Stimulated activated CD4-positive, alpha-beta T cell treated with anti-CD3 and anti-CD28 coated beads, Interleukin-1b, Interleukin-23, amount 100 ng/mL, for 48 hours (primary cell): ENCODE data around the gene ATCAY.
"Not testable (repeated sequence)": the region's sequence is repeated elsewhere in the genome, so short reads cannot be mapped to it uniquely, and the experiment has no call there.

Experiments
- DNase-seq: peaks from one replicate; pipeline ENCODE4 v3.0.0-alpha.2; 2020

The ATCAY gene

DNA sequence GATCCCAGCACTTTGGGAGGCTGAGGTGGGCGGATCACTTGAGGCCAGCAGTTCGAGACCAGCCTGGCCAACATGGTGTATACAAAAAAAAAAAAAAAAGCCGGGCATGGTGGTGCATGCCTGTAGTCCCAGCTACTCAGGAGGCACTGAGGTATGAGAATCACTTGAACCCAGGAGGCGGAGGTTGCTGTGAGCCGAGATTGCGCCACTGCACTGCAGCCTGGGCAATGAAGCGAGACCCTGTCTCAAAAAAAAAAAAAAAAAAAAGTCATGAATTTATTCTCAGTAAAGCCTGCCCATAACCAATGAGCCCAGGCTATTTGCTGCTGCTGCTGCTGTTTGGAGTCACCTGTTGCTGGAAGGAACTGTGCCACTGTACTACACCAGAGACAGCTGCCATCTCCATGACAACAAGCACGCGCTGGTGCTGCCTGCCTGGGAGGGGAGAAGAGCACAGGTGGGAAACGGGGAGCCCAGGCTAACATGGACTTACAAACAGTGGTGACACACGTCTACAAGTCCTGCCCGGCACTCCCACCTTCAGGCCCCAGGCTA lies 23.0 kb upstream of the ATCAY start:
- DNase-seq = no peak

DNA sequence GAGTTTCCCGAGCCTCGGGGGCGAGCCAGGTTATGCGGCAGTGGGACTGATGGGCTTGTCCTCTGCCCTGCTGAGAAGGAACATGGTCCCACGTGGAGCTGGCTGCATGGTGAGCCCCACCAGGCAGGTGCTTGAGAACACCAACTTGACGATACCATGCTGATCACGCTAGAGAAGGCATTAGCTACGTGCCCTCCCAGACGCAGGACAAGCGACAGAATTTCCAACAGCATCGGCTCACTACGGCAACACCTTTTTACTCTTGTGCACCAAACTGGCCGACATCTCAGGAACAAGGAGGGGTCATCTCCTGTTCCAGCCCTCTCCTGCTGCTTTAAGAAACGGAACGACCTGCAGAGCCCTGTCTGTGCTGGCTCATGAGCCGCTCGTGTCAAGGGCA lies 20.0 kb upstream of the ATCAY start:
- no peak for DNase-seq

DNA sequence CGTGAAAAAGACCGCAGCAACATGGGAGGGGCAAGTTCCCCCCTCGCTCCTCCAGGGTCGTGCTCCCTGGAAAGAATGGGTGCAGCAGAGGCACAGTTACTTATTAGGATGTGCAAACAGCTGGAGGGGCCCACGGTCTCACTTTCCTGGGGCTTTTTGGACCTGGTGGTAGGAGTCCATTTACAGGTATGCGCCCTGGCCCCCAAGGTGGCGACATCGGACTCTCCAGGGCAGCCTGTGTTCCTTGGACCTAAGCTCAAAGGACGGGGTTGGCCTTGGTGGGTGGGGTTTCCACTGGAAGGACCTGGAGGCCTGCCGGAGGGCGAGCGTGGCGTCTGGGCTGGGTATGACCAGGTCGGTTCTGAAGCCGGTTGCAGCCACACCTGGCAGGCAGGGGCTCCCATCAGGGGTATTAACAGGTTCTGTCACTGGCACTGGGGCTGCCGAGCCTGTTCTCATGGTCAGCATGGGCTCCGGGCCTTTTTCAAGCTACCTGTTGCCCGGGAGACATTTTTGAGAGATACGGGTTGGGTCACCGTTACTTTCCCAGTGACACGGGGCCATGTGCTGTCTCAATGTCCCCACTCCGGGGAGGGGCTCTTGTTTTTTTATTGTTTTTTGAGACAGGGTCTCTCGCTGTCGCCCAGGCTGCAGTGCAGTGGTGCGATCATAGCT lies 17.5 kb upstream of the ATCAY start:
- DNase-seq = no peak

DNA sequence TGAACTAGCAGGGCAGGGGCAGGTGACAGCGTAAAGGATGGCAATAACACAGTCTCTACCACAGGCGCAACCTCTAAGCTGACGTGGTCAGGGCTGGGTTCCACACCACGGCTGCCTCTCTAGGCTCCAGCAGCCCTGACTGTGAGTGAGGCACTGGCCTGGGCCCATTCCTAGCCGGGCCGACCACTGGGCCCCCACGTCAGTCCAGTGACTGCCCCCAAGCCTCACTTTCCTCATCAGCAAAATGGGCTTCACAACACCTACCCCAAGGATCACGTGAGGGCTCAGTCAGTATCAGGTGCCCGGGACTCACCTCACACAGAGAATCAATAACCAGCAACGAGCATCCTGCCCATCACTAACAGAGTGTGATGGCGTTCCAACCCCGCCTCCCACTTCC lies 16.8 kb upstream of the ATCAY start:
- no peak for DNase-seq

DNA sequence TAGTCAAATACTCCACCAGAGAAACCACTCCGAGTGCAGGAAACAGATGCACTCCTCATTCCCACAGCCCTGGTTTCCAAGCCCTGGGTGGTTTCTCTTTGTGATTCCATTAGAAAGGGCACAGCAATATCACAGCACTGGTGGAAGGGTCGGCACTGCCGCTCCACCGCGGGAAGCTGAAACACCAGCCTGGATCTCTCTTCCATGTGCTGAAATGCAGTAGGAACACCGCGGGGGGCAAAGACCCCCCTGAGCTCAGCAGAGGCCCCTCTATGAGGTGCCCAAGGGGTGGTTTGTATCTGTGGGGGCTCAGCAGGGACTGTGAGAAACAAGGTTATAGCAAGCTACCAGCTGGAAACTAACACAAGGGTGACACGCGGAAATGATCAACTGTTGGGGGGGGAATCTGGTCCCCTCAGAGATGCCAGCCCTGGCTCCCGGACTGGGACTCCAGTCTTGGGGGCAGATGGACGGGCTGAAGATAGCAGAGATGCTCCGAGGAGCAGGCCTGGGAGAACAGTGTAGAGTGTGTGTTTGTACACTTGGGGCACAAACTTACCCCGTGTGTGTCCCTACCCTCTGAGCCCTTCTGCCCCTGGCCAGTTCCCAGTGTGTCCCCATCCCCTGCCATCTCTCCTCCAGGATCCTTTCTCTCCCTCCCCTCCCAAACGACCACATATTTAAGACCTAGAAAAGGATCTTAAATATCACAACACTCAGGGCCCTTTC lies 13.4 kb upstream of the ATCAY start:
- no peak for DNase-seq

DNA sequence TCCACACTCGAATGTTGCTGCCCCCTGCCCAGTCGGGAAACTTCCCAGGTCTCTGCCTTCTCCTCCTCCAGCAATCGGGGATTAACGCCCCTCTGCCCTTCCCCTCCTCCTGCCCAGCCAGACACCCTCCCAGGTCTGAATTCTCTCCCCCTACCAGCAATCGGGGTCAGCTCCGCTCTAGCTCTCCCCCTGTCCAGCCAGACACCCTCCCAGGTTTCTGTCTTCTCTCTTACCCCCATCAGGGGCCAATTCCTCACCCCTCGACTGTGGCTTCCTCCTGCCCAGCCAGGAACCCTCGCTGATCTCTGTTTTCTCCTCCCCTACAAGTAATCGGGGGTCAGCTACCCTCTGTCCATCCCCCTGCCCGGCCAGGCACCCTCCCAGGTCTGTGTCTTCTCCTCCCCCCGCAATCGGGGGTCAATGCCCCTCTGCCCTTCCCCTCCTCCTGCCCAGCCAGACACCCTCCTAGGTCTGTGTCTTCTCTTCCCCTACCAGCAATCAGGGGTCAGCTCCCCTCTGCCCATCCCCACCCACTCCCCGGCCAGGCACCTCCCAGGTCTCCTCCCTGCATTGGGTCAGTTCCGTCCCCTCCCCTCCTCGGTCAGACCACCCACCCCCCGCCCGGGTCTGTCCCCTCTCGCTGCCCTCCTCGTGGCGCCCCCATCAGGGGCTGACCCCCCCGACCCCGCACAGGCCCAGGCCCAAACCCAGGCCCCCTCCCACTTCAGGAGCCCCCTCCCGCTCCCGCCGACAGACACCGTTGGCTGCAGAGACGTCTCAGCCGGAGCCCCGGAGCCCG lies 12.3 kb upstream of the ATCAY start:
- DNase-seq = no peak

DNA sequence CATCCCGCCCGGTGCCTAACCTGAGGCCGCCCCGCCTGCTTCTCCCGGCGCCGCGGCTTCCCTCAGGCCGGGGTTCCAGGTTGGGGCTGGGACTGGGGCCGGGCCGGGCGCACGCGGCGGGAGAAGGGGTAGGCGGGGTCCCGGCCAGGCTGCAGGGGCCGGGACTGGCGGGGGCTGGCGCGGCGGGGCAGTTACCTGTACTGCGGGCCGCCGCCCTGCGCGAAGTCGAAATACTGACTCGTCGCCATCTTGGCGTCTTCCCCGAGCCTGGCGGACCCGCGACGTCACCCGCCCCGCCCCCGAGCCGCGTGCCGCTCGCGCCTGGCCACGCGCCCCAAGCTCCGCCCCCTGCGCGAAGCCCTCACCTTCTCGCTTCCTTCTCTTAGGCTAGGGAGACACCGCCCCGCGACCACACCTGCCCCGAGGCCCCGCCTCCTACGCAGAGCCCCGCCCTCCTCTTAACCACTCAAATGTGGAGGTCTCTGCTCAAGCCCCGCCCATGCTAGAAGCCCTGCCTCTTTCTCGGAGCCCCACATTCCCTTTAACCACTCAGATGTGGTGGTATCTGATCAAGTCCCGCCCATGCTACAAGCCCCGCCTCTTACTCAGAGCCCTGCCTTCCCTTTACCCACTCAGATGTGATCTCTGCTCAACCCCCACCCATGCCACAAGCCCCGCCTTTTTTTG lies 11.6 kb upstream of the ATCAY start, which contains the start of gene ZFR2:
ZFR2 (minus strand) TSS at position 269 of the 687 bp plus-strand sequence; CDS start at position 248, 21 bp downstream.
- DNase-seq = peak; percentile 26

DNA sequence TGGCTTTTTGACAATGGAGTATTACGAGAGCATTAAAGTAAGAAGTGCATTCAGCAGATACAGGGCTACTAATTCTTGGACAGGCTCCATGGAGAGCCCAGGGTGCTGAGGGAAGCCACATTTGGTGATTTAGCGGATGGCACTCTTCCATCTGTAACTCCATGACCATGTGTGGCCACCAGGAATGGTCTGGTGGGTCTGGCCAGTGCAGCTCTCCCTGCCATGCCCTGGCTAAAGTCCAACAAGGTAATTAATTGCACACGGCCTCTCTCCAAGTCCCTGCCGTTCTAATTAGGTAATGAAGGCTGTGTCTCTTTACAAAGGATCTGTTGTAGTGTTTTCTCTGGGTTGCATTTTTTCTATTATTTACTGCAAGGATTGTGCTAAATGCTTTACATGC lies 7.3 kb upstream of the ATCAY start:
- no peak for DNase-seq

DNA sequence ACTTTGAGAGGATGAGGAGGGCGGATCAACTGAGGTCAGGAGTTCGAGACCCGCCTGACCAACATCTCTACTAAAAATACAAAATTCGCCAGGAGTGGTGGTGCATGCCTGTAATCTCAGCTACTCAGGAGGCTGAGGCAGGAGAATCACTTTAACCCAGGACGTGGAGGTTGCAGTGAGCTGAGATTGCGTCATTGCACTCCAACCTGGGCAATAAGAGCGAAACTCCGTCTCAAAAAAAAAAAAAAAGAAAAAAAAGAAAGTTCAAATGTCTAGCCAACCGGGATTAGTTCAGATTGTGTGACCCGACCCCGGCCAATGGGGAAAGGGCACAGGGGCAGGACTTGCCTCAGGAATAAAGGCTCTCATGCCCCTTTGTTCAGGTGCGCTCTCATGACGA lies 5.8 kb upstream of the ATCAY start:
- not testable (repeated sequence) for DNase-seq

DNA sequence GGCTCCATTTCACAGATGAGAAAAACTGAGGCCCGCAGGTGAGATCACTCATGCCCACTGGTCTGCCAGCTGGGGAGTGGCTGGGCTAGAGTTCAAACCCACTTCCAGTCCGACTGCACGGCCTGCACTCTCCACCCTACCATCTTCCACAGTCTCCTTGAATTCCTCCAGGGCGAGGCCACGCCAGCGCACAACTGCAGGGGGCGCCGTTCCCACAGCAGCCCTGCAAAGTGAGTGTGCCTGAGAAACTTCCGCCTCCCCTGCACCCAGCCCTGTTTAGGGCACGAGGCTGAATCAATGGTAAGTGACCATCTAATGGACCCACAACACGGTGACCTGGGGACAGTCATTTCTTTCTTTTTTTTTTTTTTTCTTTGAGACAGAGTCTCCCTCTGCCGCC lies 829 bp upstream of the ATCAY start:
- no peak for DNase-seq

DNA sequence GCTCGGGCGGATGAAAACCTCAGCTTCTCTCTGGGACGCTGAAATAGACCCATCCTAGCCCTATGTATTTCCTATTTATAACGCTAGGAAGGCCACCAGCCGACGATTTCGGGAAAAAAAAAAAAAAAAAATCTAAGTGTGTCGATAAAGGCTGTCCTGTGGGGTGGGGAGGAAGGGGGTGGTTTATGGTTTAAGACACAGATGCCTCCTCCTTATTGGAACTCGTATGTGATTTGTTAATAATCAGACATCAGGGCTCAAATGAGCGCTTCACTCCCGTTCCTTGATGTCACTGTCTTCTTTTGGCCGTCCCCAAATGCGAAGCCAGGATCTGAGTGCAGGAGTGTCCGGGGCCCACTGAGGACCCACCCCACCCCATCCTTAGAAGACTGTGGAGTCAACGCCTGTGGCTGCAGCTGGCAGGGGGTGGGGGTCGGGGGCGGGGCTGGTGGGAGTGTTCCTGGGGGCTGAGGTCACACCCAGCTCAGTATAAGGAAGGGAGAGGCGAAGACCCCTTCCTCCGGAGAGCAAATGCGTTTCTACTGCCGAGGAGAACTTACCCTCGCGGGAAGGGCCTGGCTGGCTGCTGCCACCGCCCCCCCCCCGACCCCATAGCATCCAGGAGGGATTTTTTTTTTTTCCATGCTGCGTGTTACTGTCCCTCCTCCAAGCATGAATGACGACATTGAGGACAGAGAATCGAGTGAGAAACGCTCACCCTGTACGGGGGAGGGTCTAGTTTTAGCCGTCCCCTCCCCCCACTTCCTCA lies 971 bp downstream of the ATCAY start:
- DNase-seq = no peak

DNA sequence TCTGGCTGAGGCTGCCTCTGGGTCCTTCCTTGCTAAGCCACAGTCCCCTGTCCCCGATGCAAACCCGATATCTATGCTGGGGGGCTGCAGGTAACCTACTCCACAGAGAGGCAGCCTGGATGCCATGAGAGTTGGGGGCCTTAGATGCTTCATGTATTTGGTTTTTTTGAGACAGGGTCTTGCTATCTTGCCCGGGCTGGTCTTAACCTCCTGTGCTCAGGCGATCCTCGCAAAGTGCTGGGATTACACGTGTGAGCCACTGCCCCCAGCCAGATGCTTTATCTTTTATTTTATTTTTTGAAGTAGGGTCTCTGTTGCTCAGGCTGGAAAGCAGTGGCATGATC lies 1.5 kb downstream of the ATCAY start:
- DNase-seq = no peak

DNA sequence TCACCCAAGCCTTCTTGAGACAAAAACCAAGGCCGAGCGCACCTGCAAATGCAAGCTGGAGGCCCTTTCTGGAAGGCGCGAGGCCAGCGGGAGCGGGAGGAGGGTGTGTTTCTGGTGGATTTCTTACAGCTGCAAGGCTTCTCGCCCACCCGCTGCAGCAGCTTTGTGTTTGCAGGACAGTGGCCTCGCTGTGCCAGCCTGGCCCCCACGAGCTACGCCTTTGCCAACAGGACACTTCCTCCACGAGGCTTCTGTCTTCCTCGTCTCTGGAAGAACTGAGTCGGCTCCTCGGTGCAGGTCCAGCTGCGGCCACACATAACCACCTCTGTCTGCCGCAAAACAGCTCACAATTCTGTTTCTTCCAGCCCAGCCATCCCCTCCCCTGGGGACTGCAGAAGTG lies 10.1 kb downstream of the ATCAY start:
- DNase-seq = no peak

DNA sequence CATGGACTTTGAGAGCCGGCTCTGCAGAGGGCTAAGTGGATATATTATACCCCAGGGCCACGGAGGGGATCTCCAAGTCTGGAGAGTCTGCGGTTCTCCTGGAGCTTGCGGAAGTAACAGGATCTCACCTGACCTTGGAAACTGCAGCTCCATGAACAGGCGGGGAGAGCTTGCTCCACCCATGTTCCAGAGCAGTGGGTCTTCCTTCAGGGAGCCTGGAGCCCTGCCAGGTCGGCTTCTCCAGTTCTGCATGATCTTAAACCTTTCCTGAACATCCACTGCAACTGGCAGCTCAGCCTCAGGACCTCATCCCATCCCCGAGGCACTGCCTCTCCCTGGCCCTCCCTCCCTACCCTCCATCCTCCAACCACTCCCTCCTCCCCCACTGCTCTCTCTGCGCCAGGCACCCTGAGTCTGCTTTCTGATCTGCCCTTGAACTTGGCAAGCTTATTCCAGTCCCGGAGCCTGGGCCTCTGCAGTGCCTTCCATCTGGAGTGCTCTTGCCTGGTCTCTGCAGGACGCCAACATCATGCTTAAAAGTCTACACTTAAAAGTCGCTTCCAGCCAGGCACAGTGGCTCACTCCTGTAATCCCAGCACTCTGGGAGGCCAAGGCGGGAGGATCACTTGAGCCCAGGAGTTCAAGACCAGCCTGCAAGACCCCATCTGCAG lies 13.2 kb downstream of the ATCAY start:
- DNase-seq = no peak

DNA sequence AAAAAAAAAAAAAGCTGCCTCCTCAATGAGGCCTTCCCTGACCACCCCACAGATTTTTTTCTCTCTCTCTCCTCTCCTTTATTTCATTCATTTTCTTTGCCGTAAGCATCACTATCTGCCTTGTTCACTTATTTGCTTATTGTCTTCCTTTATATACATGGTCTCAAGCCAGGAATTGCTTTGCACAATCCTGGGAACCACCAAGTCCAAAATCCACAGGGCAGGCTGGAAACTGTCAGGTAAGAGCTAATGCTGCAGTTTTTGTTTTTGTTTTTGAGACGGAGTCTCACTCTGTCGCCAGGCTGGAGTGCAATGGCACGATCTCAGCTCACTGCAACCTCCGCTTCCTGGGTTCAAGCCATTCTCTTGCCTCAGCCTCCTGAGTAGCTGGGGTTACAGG lies 14.5 kb downstream of the ATCAY start:
- not testable (repeated sequence) for DNase-seq

DNA sequence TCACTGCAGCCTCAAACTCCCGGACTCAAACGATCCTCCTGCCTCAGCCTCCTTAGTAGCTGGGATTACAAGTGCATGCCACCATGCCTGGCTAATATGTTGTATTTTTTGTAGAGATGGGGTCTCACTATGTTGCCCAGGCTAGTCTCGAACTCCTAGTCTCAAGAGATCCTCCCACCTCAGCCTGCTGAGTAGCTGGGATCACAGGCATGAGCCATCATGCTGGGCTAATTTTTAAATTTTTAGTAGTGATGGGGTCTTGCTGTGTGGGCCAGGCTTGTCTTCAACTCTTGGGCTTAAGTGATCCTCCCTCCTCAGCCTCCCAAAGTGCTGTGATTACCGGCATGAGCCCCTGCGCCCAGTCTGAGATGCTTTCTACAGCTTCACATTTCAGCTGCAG lies 15.3 kb downstream of the ATCAY start:
- no peak for DNase-seq

DNA sequence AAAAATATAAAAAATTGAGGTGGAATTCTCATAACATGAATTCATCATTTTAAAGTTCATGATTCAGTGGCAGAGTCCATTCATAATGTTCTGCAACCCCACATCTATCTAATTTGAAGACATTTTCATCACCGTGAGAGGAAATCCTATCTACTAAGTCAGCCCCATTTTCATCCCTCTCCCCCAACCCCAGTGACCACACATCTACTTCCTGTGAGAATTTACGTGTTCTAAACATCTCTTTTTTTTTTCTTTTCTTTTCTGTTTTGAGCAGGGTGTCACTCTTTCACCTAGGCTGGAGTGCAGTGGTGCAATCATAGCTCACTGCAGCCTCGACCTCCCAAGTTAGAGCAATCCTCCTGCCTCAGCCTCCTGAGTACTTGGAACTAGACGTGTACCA lies 17.5 kb downstream of the ATCAY start:
- no peak for DNase-seq

DNA sequence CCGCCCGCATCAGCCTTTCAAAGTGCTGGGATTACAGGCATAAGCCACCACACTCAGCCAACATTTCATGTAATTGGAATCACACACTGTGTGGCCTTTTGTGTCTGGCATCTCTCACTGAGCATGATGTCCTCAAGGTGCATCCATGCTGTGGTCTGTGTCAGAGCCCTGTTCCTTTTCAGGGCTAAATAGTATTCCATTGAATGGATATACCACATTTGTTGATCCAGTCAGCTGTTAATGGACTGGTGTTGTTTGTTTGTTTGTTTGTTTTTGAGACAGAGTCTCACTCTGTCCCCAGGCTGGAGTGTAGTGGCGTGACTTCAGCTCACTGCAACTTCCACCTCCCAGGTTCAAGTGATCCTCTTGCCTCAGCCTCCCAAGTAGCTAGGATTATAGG lies 17.9 kb downstream of the ATCAY start:
- DNase-seq = no peak

DNA sequence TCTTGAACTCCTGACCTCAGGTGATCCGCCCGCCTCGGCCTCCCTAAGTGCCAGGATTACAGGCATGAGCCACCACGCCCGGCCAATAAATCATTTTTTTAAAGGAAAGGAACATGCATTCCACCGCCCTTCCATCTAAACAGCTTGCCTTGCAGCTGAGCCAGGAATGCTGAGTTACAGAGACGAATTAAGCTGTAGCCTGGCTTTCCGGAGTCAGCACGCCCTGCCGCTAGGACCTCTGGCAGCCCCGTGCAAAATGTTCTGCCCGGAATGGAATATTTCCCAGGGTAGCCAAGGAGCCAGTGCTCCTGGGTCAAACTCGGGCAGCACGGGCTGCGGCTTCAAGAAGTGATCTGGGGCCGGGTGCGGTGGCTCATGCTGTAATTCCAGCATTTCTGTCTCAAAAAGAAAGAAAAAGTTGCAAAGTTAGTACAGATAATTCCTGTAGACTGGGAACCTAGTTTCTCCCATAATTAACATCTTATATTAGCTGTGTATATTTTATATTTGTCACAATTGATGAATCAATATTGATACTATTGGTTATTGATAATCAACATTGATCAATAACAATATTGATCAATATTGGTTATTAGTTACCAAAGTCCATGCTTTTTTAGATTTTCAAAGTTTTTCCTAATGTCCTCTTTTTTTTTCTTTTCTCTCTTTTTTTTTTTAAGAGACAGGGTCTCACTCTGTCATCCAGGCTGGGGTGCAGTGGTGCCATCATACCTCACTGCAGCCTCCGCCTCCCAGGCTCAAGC lies 19.2 kb downstream of the ATCAY start:
- no peak for DNase-seq

DNA sequence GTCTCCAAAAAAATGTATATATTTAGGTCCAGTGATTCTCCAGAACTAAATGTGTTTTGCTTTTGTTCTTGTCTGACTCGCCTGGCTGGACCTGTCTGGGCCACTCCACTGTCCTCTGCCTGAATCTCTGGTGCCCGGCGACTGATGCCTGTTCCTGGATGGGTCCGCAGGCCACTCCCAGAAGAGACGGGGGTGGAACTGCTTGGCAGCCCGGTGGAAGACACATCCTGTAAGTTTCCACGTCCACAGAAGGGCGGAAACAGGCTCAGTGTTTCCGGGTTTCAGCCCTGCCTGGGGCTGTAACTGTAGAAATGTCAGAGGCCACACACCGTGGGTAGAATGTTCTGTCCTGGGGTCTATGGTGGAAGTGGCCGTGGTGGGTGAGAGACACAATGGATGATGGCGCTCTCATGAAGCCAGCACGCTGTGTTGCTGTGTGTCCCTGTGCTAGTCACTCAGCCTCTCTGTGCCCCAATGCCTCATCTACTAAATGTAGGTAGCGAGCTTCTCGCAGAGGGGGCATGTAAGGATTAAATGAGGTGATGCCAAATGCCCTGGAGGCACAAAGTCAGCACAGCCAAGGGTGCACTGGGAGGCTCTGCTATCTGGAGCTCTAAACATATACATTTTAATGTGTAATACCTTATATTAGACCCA lies 22.0 kb downstream of the ATCAY start:
- no peak for DNase-seq
